ENCODE results near the gene TYK2.

- no peak for TF ChIP-seq CTCF (IDR thresholded peaks at IDR 0.05)
- no peak for TF ChIP-seq POLR2A (IDR thresholded peaks at IDR 0.05)
Measured at GRCh38 chr19:10333758-10334587, 46.4 kb downstream of the TYK2 start.
